Neural cell (in vitro differentiated cells): Measurements from ENCODE around the gene TMEM232.
"Not testable (repeated sequence)": the region's sequence is repeated elsewhere in the genome, so short reads cannot be mapped to it uniquely, and the experiment has no call there.

ENCODE experiments used
- EP300 ChIP-seq: fragments of 450-650 bp; conservative IDR thresholded peaks from 2 replicates; pipeline ENCODE4 v1.6.1; 2014; ENCODE audit warnings: antibody characterized with exemption, mild to moderate bottlenecking, moderate library complexity; ENCODE audit not compliant: poor library complexity, severe bottlenecking
- EZH2 ChIP-seq: fragments of 200-600, 300-800 bp; shearing (Covaris generic), sonication (generic); IDR thresholded peaks from 2 replicates; pipeline ENCODE4 v1.6.1; 2014; ENCODE audit warnings: antibody characterized with exemption, low read length, borderline replicate concordance, mild to moderate bottlenecking; ENCODE audit not compliant: insufficient read depth, poor library complexity, severe bottlenecking
- SMC3 ChIP-seq: fragments of 450-650 bp; conservative IDR thresholded peaks from 2 replicates; pipeline ENCODE4 v1.6.1; 2014; ENCODE audit warnings: antibody characterized with exemption, mild to moderate bottlenecking, moderate library complexity; ENCODE audit not compliant: poor library complexity
- TF ChIP-seq, protein P1 (sequence below): fragments of 450-650 bp; IDR thresholded peaks from 2 replicates; pipeline ENCODE4 v1.5.1; 2014; ENCODE audit warnings: antibody characterized with exemption, mild to moderate bottlenecking, moderate library complexity; ENCODE audit not compliant: poor library complexity, severe bottlenecking

DNA sequence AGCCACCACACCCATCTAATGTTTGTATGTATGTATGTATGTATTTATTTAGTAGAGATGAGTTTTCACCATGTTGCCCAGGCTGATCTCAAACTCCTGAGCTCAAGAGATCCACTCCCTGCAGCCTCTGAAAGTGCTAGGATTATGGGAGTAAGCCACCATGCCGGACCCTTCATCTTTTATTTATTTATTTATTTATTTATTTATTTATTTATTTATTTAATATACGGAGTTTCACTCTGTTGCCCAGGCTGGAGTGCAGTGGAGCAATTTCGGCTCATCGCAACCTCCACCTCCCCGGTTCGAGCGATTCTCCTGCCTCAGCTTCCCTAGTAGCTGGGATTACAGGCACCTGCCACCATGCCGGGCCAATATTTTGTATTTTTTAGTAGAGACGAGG, 49.9 kb downstream of the TMEM232 start:
- TF ChIP-seq, protein P1, sequence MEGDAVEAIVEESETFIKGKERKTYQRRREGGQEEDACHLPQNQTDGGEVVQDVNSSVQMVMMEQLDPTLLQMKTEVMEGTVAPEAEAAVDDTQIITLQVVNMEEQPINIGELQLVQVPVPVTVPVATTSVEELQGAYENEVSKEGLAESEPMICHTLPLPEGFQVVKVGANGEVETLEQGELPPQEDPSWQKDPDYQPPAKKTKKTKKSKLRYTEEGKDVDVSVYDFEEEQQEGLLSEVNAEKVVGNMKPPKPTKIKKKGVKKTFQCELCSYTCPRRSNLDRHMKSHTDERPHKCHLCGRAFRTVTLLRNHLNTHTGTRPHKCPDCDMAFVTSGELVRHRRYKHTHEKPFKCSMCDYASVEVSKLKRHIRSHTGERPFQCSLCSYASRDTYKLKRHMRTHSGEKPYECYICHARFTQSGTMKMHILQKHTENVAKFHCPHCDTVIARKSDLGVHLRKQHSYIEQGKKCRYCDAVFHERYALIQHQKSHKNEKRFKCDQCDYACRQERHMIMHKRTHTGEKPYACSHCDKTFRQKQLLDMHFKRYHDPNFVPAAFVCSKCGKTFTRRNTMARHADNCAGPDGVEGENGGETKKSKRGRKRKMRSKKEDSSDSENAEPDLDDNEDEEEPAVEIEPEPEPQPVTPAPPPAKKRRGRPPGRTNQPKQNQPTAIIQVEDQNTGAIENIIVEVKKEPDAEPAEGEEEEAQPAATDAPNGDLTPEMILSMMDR: not testable (repeated sequence)
- not testable (repeated sequence) for TF ChIP-seq SMC3, EP300, EZH2
